C4-2B (cell line): ENCODE data around the gene MED12.

Source experiments
- ZFX ChIP-seq: fragments of 450-650 bp; IDR thresholded peaks from 2 replicates; pipeline ENCODE4 v1.6.1; 2017
- TF ChIP-seq, protein P1 (sequence below): fragments of 450-650 bp; conservative IDR thresholded peaks from 2 replicates; pipeline ENCODE4 v1.5.1; 2017; ENCODE audit warnings: mild to moderate bottlenecking

DNA sequence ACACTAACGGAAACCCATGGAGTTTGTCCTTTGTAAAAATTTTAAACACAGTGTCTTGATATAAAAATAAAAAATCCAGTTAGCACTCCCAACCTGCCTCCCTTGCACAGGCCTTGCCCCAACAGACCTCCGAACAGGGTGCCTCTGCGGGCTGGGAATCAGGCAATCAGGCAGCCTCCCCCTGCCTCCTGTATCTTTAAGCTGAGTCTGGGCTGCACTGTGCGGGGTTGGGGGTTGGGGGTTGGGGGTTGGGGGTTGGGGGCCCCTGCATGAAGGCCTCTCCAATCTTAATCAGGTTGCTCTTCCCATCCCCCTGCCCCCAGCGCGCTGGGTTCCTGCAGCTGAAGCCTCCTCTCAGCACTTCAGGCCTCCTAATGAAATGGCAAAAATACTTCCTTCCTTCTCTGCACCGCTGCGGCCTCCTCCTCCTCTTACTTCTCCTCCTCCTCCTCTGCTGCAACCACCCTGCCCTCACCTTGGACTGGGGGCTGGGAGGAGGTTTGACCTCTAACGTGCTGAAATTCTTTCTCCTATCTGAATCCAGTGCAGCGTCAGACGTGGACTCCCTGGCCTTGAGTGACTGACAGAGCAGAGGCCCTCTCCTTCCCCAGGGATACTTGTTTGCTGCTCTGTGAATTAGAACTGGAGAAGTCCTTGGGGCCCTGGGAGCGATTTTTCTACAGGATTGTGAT, 52.9 kb downstream of the MED12 start:
- TF ChIP-seq, protein P1, sequence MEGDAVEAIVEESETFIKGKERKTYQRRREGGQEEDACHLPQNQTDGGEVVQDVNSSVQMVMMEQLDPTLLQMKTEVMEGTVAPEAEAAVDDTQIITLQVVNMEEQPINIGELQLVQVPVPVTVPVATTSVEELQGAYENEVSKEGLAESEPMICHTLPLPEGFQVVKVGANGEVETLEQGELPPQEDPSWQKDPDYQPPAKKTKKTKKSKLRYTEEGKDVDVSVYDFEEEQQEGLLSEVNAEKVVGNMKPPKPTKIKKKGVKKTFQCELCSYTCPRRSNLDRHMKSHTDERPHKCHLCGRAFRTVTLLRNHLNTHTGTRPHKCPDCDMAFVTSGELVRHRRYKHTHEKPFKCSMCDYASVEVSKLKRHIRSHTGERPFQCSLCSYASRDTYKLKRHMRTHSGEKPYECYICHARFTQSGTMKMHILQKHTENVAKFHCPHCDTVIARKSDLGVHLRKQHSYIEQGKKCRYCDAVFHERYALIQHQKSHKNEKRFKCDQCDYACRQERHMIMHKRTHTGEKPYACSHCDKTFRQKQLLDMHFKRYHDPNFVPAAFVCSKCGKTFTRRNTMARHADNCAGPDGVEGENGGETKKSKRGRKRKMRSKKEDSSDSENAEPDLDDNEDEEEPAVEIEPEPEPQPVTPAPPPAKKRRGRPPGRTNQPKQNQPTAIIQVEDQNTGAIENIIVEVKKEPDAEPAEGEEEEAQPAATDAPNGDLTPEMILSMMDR = no peak
- no peak for TF ChIP-seq ZFX
